CD4-positive, alpha-beta T cell treated with Interleukin-4 for 4 hours (primary cell): ENCODE results near the gene EFCAB5.
"Not testable (repeated sequence)": the region's sequence is repeated elsewhere in the genome, so short reads cannot be mapped to it uniquely, and the experiment has no call there.

Experiments used
- DNase-seq: peaks from one replicate; pipeline ENCODE4 v3.0.0-alpha.2; 2020

EFCAB5 gene

GRCh38 chr17:30021708-30022317 lies 80.4 kb downstream of the EFCAB5 start:
- DNase-seq: peak; percentile 57

- DNase-seq: not testable (repeated sequence)
These were observed 83.9 kb downstream of the EFCAB5 start for GRCh38 chr17:30025325-30025724.

GRCh38 chr17:30027676-30028075 lies 86.2 kb downstream of the EFCAB5 start:
- DNase-seq: no peak

- no peak for DNase-seq
These were observed 89.9 kb downstream of the EFCAB5 start for GRCh38 chr17:30031214-30031869.

- DNase-seq: no peak
These were observed 93.9 kb downstream of the EFCAB5 start for GRCh38 chr17:30035369-30035768.

GRCh38 chr17:30040719-30041518 lies 99.5 kb downstream of the EFCAB5 start:
- DNase-seq: not testable (repeated sequence)

- no peak for DNase-seq
These were observed 100.1 kb downstream of the EFCAB5 start for GRCh38 chr17:30041551-30041950.

- DNase-seq: no peak
These were observed 120.9 kb downstream of the EFCAB5 start for GRCh38 chr17:30062372-30062771.

GRCh38 chr17:30064738-30065137 lies 123.3 kb downstream of the EFCAB5 start:
- DNase-seq: no peak

GRCh38 chr17:30068465-30068864 lies 127.0 kb downstream of the EFCAB5 start:
- DNase-seq: no peak

GRCh38 chr17:30074254-30074653 lies 132.8 kb downstream of the EFCAB5 start:
- DNase-seq: no peak

- no peak for DNase-seq
These were observed 133.3 kb downstream of the EFCAB5 start for GRCh38 chr17:30074730-30075129.

- no peak for DNase-seq
These were observed 141.3 kb downstream of the EFCAB5 start for GRCh38 chr17:30082773-30083172.

- no peak for DNase-seq
These were observed 143.4 kb downstream of the EFCAB5 start for GRCh38 chr17:30084788-30085187.

- DNase-seq: no peak
These were observed 145.5 kb downstream of the EFCAB5 start for GRCh38 chr17:30086896-30087295.

- not testable (repeated sequence) for DNase-seq
These were observed 146.0 kb downstream of the EFCAB5 start for GRCh38 chr17:30087431-30087830.

- no peak for DNase-seq
These were observed 149.8 kb downstream of the EFCAB5 start for GRCh38 chr17:30091121-30091670.

GRCh38 chr17:30091771-30092170 lies 150.3 kb downstream of the EFCAB5 start:
- DNase-seq: no peak

GRCh38 chr17:30092886-30093285 lies 151.5 kb downstream of the EFCAB5 start:
- DNase-seq: no peak

GRCh38 chr17:30093463-30094147 lies 152.2 kb downstream of the EFCAB5 start:
- peak; percentile 67 for DNase-seq

GRCh38 chr17:30095507-30096244 lies 154.2 kb downstream of the EFCAB5 start:
- peak; percentile 18 for DNase-seq

- DNase-seq: no peak
These were observed 160.4 kb downstream of the EFCAB5 start for GRCh38 chr17:30101686-30102390.
